Neural crest cell (in vitro differentiated cells): Measurements from ENCODE around the gene C1orf94. TPM values are rescaled to one million over a fixed set of nuclear protein-coding genes. Genes with fewer than 3 reads are reported as not detected.

Experiments used
- DNase-seq: peaks from one replicate; pipeline ENCODE4 v3.0.0; 2021; ENCODE audit warnings: low read depth, mixed read lengths, low spot score
- H3K27ac Mint-ChIP-seq: one replicate; pipeline ENCODE4 v1.8.0; 2021; ENCODE audit warnings: mild to moderate bottlenecking, mixed read lengths; ENCODE audit not compliant: unreplicated experiment
- H3K27me3 Mint-ChIP-seq: 2 replicates; pipeline ENCODE4 v1.8.0; 2021; ENCODE audit warnings: low read depth, mild to moderate bottlenecking, mixed read lengths
- H3K36me3 Mint-ChIP-seq: 2 replicates; pipeline ENCODE4 v1.8.0; 2021; ENCODE audit warnings: low read depth, mild to moderate bottlenecking, mixed read lengths
- H3K4me1 Mint-ChIP-seq: 2 replicates; pipeline ENCODE4 v1.8.0; 2021; ENCODE audit warnings: mixed read lengths
- H3K4me3 Mint-ChIP-seq: one replicate; pipeline ENCODE4 v1.8.0; 2021; ENCODE audit warnings: mild to moderate bottlenecking, mixed read lengths
- H3K9me3 Mint-ChIP-seq: 2 replicates; pipeline ENCODE4 v1.8.0; 2021; ENCODE audit warnings: mixed read lengths
- CTCF ChIP-seq: fragments of 200-600 bp; sonication (generic); conservative IDR thresholded peaks from 2 replicates; pipeline ENCODE4 v1.5.0; 2021; ENCODE audit warnings: antibody characterized with exemption, mild to moderate bottlenecking
- total RNA-seq: library from RNA; stranded (reverse); gene quantifications from 2 replicates; pipeline ENCODE4 v1.2.1, GENCODE V29; 2021

Gene C1orf94
- total RNA-seq, 1 donor from 2014 or later: not detected

- Mint-ChIP-seq H3K27ac (no peak overlapping the region), H3K9me3 (no peaks in the 10 kb centered on the region), H3K4me1 (peaks cover 28% of the 10 kb centered on the region), H3K4me3 (peak overlapping the region; percentile 95), H3K27me3 (peaks cover 96% of the 10 kb centered on the region), H3K36me3 (peaks cover 2% of the 10 kb centered on the region)
- peak; percentile 75 for TF ChIP-seq CTCF
- peak; percentile 45 for DNase-seq
Observed at GRCh38 chr1:34162852-34163766, 13.6 kb upstream of the C1orf94 start.

GRCh38 chr1:34163792-34164731, 12.6 kb upstream of the C1orf94 start:
- no peak for TF ChIP-seq CTCF
- peaks cover 28% of the 10 kb centered on the region for H3K4me1 Mint-ChIP-seq
- H3K27me3 Mint-ChIP-seq: peaks cover 97% of the 10 kb centered on the region
- no peaks in the 10 kb centered on the region for H3K9me3 Mint-ChIP-seq
- DNase-seq: peak; percentile 9
- H3K4me3 Mint-ChIP-seq: peak overlapping the region; percentile 95
- no peak overlapping the region for H3K27ac Mint-ChIP-seq
- H3K36me3 Mint-ChIP-seq: peaks cover 2% of the 10 kb centered on the region

GRCh38 chr1:34164771-34165391, 11.8 kb upstream of the C1orf94 start, which contains the start of gene CSMD2:
Gene CSMD2, minus strand, starts transcription at chr1:34165230. Its CDS starts 133 bp downstream, at chr1:34165097.
- Mint-ChIP-seq H3K27ac (no peak within 1 kb of the TSS), H3K36me3 (peaks cover 2% of the 10 kb centered on the region), H3K27me3 (peaks cover 97% of the 10 kb centered on the region), H3K4me1 (peaks cover 28% of the 10 kb centered on the region), H3K4me3 (peak within 1 kb of the TSS; percentile 83), H3K9me3 (no peaks in the 10 kb centered on the region)
- DNase-seq: peak; percentile 48
- TF ChIP-seq CTCF: no peak

GRCh38 chr1:34165422-34165921, 11.2 kb upstream of the C1orf94 start:
- no peak overlapping the region for H3K27ac Mint-ChIP-seq
- DNase-seq: no peak

More at GRCh38 chr1:34165422-34165921, 11.2 kb upstream of the C1orf94 start:
- Mint-ChIP-seq H3K27me3 (peaks cover 97% of the 10 kb centered on the region), H3K4me1 (peaks cover 28% of the 10 kb centered on the region), H3K4me3 (peak overlapping the region; percentile 83), H3K36me3 (peaks cover 2% of the 10 kb centered on the region), H3K9me3 (no peaks in the 10 kb centered on the region)
- no peak for TF ChIP-seq CTCF
